ENCODE results near the gene KLF5.
"Not testable (repeated sequence)": the region's sequence is repeated elsewhere in the genome, so short reads cannot be mapped to it uniquely, and the experiment has no call there.

KLF5 gene

DNA sequence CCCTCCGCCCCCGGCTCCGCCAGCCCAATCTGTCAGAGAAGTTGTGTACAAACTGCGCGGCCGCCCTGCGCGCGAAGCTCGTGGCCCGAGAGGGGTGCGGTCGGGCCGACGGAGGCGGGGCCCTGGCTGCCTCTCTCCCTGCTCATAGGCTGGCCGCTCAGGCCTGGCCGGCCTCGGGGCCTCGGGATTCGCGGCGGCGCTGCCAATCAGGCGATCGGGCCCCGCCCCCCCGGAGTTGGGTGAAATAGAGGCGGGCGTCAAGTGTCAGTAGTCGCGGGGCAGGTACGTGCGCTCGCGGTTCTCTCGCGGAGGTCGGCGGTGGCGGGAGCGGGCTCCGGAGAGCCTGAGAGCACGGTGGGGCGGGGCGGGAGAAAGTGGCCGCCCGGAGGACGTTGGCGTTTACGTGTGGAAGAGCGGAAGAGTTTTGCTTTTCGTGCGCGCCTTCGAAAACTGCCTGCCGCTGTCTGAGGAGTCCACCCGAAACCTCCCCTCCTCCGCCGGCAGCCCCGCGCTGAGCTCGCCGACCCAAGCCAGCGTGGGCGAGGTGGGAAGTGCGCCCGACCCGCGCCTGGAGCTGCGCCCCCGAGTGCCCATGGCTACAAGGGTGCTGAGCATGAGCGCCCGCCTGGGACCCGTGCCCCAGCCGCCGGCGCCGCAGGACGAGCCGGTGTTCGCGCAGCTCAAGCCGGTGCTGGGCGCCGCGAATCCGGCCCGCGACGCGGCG lies at the start of gene KLF5:
TSS of gene KLF5 (plus strand) at position 270 of the 724 bp plus-strand sequence. CDS start at position 593, 323 bp downstream.
- peak; percentile 89 for DNase-seq (ENCODE audit: low spot score)

DNA sequence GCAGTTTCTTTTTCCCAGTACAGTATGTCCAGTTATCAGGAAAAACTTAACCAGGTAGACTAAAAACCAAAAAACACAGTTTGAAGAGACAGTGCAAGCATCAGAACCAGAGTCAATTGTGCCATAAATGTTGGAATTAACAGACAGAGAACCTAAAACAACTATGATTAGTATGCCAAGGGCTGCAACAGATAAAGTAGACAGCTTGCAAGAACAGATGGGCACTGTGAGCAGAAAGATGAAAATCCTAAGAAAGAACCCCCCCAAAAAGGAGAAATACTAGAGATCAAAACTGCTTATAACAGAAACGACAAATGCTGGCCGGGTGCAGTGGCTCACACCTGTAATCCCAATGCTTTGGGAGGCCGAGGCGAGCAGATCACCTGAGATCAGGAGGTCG lies 47.1 kb upstream of the KLF5 start:
- peak; percentile 8 for DNase-seq (ENCODE audit: low spot score)

DNA sequence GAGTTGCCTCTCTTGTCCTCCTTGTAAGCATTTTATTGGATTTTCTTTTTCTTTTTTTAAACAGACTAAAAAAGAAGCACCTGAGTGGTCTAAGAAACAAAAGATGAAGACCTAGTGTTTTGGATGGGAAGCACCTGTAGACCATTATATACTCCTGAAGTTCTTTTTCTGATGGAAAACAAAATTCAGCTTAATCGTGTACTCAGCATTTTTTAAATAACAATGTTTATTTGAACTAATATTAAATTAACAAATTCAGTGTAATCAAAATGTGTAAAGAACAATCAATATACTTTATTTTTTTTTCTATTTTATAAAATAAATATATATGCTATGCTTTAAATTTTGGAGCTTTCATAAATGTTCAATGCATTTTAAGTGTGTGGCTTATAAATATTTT lies 43.0 kb upstream of the KLF5 start:
- no peak for DNase-seq (ENCODE audit: low spot score)

DNA sequence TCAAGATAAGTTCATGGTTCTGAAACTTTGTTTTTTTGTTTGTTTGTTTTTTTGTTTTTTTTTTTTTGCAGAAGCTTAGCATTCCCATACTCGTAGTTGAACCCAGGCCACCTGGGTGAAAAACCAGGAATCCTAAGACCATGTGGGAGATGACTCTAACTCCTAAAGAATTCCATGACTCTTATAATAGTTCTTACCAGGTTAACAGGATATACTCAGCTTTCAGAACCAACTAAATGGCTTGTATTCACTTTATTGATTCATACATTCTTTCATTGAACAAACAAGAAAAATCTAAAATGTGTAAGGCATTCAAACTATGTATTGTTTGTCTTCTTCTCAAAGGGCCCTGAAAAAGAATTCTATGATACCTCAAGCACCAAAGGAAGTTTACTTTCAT lies 40.5 kb upstream of the KLF5 start:
- no peak for DNase-seq (ENCODE audit: low spot score)

DNA sequence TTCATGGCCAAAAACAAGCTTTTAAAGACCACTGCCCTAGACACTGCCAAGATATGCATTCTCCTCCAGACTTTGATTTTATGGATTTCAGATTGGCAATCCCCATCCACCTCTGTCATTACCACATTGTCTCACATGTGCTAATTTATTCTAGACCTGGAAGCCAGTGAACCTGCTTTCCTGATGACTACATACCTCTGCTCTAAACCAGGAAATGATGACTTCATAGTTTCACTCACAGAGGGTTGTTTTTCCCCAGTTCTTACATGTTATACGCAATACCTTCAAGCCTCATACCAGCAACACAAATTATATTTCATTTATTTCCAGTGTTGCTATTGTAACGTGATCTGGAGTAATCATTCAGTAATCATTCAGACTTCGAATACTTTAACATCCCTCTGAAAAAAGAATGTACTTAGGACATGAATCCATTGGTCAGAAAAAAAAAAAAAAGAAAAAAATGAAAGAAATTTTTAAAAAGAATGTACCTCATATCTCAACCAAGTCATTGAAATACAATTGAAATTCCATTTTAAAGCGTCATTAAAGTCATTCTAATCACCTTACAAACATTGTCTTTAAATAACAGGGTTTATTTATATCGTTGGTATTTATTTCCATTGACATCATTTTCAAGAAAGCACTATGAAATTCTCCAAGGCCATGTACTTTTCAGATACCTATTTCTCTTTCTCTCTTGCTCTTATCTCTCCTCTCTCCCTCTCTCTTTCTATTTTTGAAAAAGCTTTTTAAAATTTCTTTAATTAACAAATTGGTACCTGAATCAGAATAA lies 33.4 kb upstream of the KLF5 start:
- no peak for DNase-seq (ENCODE audit: low spot score)

DNA sequence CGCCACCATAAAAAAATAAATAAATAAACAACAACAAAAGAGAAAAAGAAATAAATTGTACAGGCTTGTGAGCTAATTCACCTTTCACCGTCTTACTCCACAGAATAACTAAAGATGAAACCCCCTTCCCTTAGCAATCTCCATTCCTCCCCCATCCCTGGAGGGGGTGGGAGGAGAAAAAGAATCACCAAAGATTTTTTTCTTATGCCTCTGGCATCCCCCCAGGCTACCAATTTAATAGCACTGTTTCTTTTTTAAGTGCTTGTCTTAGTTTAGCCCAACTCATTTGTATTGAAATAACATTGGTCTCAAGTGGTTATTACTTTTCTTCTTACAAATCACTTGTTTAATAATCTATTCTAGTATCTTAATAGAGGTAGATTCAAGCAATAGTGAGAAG lies 23.9 kb upstream of the KLF5 start:
- DNase-seq (ENCODE audit: low spot score), result no peak

DNA sequence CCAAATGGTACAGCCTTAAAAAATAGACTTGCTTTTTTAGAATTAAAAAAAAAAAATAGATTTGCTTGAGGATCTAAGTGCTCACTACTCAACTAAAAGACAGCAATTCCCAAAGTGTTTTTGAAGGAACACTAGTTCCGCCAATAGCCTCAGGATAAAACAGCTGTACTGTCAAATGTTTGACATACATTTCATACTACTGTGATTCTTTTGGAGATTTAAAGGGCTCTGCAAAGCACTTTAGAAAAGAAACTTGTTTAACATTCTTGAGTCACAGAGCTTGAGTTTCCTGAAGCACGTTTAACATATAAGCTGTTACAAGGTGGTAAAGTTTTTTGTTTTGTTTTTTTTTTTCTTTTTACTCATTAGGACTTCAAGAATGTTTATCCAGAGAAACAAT lies 23.1 kb upstream of the KLF5 start:
- no peak for DNase-seq (ENCODE audit: low spot score)

DNA sequence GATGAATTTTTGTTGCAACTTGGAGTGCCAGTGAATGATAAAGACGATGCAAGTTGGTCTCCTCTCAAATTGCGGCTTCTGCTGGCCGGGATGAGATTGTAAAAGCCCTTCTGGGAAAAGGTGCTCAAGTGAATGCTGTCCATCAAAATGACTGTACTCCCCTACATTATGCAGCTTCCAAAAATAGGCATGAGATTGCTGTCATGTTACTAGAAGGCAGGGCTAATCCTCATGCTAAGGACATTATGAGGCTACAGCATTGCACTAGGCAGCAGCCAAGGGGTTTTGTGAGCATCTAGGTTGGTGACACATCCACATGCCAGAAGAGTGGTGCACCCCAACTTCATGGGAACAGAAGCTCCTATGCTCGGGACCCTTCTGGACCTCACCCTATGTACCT lies 22.2 kb upstream of the KLF5 start:
- no peak for DNase-seq (ENCODE audit: low spot score)

DNA sequence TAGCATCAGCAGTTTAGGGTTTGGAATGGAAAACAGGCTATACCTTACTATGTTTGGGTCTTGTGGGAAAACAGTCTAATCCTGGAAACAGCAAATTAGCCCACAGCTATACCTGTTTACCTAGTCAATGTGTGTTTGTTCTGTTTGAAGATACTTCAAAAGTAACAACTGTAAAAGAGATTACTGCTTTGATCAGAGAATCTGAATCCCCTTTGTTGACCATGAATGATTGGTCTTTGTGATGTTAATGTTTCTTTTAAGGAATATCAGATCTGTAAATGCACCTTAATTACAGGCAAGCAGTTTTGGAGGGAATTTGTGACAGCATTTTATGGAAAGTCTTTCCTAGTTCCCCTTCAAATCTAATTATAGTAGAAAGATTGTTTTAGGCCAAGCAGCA lies 20.7 kb upstream of the KLF5 start:
- no peak for DNase-seq (ENCODE audit: low spot score)

DNA sequence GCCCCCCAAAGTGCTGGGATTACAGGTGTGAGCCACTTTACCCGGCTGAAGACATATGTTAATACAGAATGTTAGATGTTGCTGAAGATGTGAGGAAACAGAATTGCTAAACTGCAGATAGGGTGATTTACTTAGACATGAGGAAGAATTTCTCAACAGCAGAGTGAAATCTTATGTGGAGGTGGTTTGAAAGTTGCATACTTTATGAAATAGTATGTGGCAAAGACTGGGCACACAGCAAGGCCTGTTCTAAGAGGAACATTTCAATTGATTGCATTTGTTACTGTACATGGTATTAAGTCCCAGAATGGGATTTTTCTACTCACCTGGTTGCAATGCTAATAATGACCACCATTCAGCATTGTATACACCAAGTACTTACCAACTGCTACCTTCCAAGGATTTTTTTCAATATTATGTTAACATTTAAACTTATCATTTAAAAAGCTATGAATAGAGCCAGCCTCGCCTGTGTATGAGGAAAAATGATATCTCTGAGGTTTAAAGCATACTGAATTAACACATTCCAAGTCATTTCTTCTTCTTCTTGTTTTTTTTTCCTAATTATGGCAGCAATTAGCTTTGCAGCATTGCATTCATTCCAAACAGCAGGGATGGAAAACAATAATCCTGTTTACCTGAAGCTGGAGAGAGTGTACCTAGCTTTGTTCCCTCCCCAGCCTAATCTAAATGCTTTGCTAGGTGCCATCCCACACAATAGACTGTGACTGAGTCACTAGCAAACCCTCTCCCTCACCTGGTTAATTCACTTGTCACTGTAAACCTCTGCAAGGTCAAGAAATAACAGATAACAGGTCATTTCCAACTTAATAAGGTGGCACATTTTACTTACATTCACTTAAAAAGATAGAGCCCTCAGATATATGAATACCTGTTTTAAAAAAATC lies 19.4 kb upstream of the KLF5 start:
- DNase-seq (ENCODE audit: low spot score), result no peak

DNA sequence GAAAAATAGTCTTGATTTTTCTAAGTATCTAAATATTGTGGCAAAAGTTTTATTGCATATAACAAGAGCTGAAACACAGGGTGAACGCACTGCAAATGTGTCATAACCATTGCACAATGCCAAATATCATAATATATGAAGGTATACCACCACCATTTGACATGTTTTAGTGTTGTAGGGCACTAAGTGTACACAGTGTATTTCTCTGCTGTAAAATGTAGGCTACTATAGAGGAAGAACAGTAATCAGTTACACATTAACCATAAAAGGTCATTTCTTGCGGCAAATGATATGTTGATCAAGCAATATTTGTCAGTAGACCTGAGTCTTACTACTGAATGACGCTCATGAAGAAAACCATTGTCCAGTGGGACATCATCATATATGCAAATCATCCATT lies 18.3 kb upstream of the KLF5 start:
- DNase-seq (ENCODE audit: low spot score), result no peak

DNA sequence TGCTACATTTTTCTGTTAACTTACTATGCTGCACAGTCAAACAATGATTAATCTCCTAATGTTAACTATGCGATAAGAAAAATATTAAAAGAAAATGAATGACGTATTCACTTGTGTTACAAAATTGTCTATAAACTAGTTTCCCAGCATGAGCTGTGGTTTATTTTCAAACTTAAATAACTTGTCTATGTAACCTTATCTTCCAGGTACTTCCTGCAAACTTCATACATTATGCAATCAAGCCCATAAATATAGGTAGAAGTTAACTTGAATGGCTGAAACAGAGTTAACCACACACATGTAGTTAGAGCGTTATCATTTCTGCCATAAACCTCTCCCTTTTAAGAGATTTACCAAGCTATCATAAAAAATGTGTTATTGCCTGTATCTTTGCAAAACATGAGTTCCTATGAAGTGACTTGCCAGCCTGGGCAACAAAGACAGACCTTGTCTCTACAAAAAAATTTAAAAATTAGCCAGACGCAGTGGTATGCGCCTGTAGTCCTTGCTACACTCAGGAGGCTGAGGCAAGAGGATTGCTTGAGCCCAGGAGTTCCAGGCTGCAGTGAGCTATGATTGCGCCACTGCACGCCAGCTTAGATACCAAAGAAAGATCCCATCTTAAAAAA lies 17.7 kb upstream of the KLF5 start:
- no peak for DNase-seq (ENCODE audit: low spot score)

DNA sequence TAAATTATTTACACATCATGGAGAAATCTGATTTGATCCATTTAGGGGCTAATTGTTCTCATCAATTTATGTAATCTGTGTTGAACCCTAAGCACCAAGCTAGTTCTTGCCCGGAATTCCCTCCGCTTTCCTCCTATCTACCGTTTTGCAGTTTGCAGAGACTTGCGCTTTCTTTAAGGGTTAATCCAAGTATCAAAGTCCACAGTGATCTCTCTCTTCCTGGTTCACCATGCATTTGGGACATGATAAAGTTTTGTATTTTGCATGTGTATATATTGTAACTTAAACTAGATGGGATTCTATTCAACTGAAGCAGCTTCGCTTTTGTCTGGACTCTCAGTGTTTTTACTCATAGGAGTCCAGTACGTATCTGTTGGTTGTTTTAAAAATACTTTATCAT lies 13.8 kb upstream of the KLF5 start:
- no peak for DNase-seq (ENCODE audit: low spot score)

DNA sequence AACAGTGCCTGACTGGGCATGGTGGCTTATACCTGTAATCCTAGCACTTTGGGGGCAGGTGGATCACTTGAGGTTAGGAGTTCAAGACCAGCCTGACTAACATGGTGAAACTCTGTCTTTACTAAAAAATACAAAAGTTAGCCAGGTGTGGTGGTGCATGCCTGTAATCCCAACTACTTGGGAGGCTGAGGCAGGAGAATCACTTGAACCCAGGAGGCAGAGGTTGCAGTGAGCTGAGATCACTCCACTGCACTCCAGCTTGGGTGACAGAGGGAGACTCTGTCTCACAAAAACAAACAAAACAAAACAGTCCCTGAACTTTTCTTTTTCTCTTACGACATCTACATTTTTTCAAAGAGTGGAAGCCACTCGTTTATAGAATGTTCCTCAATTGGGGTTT lies 10.2 kb upstream of the KLF5 start:
- not testable (repeated sequence) for DNase-seq (ENCODE audit: low spot score)

DNA sequence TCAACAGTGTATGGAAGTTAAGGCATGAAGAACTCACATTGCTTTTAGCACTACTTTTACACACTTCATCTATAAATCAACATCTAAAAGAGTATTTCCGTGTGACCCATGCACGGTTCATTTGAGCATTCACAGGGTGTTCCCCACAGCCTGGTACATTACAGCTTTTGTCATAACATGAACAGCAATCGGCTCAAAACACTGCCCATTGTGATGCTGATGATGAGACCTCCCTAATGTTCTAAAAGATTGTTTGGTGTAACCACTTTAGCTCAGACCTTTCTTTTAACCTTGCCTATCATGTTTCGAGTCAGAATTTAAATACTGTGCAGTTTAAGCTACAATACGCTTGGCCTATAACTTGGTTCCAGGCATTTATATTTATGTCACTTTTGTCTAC lies 4.1 kb upstream of the KLF5 start:
- no peak for DNase-seq (ENCODE audit: low spot score)

DNA sequence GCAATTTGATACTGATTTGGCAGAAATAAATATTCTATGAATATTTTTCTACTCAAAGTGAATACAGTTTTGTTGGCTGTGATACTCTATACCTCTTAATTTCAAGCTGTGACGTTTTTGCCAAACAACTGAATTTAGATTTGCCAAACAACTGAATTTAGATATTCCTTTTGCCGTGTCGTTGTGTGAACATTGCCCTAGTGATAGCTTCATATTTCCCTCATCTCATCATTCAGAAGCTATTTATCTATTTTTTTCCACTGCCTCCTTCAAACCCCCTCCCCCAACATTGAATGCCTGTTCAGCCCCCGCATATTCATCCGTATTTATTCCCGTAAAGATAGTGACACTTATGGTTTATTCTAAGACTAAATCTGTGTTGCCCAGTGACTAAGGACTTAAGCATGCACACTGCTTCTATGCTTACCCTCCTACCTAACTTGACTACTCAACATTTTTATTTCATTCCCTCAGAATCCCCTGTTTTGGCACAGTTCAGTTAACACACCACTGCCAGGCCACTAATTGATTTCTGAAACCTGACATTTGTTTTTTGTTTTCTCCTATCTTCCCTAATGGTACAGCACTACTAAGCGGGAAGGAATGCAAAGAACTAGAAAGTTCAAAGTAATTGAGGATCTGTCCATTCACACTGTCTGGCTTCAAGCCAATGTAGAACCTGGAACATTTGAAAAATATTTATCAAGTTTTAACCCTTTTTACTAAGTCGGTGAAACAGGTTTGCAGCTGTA lies 2.8 kb upstream of the KLF5 start:
- DNase-seq (ENCODE audit: low spot score), result no peak

DNA sequence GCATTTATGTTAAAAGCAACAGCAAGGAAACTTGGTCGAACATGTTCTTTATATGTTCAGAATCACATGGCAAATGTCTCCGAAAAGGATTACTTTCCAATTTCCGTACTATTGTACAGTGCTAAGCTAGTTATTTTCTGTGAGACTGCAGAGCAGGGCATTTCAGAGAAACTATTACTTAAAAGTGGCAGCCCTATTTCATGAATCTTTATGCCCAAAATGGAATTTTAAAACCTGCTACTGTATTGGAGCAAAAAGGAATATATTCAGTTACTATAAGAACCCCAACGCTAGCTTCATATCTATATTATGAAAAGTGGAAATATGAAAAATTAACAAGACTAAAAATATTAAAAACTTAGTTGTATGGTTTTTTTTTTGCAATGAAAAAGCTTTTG lies 2.2 kb upstream of the KLF5 start:
- no peak for DNase-seq (ENCODE audit: low spot score)

DNA sequence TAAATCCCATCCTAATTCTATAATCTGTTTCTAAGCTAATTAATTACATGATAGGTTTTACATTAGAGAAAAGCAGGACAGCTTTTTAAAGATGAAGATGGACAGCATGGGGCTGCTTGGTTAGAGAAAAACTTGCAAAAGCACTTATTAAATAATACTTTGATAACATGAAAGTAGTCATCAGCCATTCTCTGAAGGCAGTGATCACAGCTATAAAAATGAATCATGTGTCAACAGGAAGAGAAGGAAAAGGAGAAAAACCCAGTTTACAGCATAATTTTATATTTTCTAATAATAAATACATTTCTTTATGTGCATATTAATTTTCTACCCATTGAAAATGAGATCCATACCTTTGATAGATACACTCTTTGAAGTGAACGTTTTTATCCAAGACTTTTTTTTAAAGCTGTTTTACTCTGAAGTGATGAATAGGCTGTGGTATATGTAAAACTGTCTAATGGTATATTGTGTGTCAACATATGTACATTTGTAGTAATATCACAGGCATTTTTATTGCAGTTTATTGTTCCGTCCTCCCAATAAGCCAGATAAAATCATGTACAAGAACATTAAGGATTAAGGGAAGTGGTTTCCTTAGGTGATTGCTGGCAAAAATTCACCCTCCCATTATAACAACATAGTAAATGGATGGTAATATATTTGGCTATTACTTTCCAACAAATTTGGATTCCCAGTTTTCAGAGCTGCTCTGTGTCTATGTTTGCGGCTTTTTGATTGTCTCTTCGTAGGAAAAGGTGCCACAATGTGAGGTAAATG lies 1.3 kb upstream of the KLF5 start:
- no peak for DNase-seq (ENCODE audit: low spot score)

DNA sequence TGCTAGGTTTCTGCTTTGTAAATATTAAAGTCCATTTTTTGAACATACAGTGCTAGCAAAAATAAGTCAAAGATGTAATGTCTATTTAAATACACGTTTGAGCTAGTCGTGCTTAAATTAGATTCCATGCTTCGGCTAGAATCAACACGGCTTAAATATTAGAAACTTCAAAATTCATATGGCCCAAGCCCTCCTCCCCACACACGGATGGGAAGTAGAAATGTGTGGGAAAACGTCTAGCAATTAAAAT lies 816 bp upstream of the KLF5 start:
- DNase-seq (ENCODE audit: low spot score), result no peak

DNA sequence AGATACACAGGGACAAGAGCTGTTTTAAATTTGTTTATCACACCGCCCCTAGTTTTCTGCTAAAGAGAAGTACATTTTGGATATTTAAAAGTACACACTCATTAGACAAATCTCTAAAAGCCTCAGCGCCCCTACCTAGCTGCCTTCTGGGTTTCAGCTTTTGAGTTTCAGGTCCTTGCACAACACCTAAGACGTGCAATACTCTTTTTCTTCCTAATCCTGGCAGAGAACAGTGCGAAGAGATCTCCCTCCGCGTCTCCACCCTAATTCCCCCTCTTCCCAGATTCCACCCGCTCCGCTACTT lies 421 bp upstream of the KLF5 start:
- no peak for DNase-seq (ENCODE audit: low spot score)
